Fibroblast of gingiva (primary cell): ENCODE measurements around the gene OTOP2.
"Not testable (repeated sequence)": the region's sequence is repeated elsewhere in the genome, so short reads cannot be mapped to it uniquely, and the experiment has no call there.

Source experiments
- DNase-seq: peaks from one replicate; pipeline ENCODE4 v3.0.0-alpha.2; 2011; ENCODE audit warnings: low read depth

Gene OTOP2

GRCh38 chr17:74901353-74902135 is 22.5 kb upstream of the OTOP2 start:
- DNase-seq, result no peak

- DNase-seq, result no peak
These were observed 21.0 kb upstream of the OTOP2 start for GRCh38 chr17:74903034-74903433.

GRCh38 chr17:74903671-74904070 is 20.4 kb upstream of the OTOP2 start:
- no peak for DNase-seq

- no peak for DNase-seq
These were observed 19.2 kb upstream of the OTOP2 start for GRCh38 chr17:74904687-74905409.

- DNase-seq, result not testable (repeated sequence)
These were observed 17.8 kb upstream of the OTOP2 start for GRCh38 chr17:74906214-74906793.

GRCh38 chr17:74907012-74907411 is 17.1 kb upstream of the OTOP2 start:
- no peak for DNase-seq

- not testable (repeated sequence) for DNase-seq
These were observed 15.0 kb upstream of the OTOP2 start for GRCh38 chr17:74909097-74909496.

- not testable (repeated sequence) for DNase-seq
These were observed 12.7 kb upstream of the OTOP2 start for GRCh38 chr17:74911423-74911822.

GRCh38 chr17:74916136-74916850 is 7.8 kb upstream of the OTOP2 start:
- DNase-seq, result no peak

GRCh38 chr17:74916851-74917199 is 7.2 kb upstream of the OTOP2 start:
- DNase-seq, result no peak

GRCh38 chr17:74917430-74917829 is 6.6 kb upstream of the OTOP2 start:
- DNase-seq, result no peak

- DNase-seq, result no peak
These were observed 5.2 kb upstream of the OTOP2 start for GRCh38 chr17:74918906-74919305.

GRCh38 chr17:74919440-74920305 is 4.4 kb upstream of the OTOP2 start:
- no peak for DNase-seq

- DNase-seq, result no peak
These were observed 3.8 kb upstream of the OTOP2 start for GRCh38 chr17:74920306-74920620.

GRCh38 chr17:74920642-74921025 is 3.4 kb upstream of the OTOP2 start:
- DNase-seq, result no peak

- DNase-seq, result no peak
These were observed 2.9 kb upstream of the OTOP2 start for GRCh38 chr17:74921026-74921681.

GRCh38 chr17:74921769-74922168 is 2.3 kb upstream of the OTOP2 start:
- DNase-seq, result no peak

- no peak for DNase-seq
These were observed 1.9 kb upstream of the OTOP2 start for GRCh38 chr17:74922172-74922571.

GRCh38 chr17:74922694-74923537 is 1.2 kb upstream of the OTOP2 start, which contains the start of gene USH1G:
USH1G (minus strand) TSS chr17:74923255; CDS start chr17:74923073, 182 bp downstream.
- DNase-seq, result no peak
